ENCODE results near the gene MYOZ1. TPM values are rescaled to one million over a fixed set of nuclear protein-coding genes. Genes with fewer than 3 reads are reported as not detected.
"Not testable (repeated sequence)": the region's sequence is repeated elsewhere in the genome, so short reads cannot be mapped to it uniquely, and the experiment has no call there.

MYOZ1 gene
- 0.32 TPM in 1 of 2 replicates, not detected in the other for total RNA-seq (2014; rRNA removed; shearing (Covaris generic))
- polyA plus RNA-seq (2016; fragmentation: Nextera tagmentation; extraction: Ambion mirVana) = 0.39 and 0.44 TPM in 2 replicates

- Histone ChIP-seq H3K9me2 (ENCODE audit: insufficient read depth) (no peaks in the 10 kb centered on the region), H3F3A (ENCODE audit: insufficient read depth) (no peaks in the 10 kb centered on the region), H4K20me1 (ENCODE audit: insufficient read depth) (no peaks in the 10 kb centered on the region), H3K4me2 (ENCODE audit: unreplicated experiment) (no peak within 1 kb of the TSS), H3K27me3 (replicated peaks; ENCODE audit: insufficient read depth) (no peaks in the 10 kb centered on the region), H3K9ac (peak within 1 kb of the TSS; percentile 30), H3K36me3 (ENCODE audit: low read depth) (no peaks in the 10 kb centered on the region), H3K27ac (no peak within 1 kb of the TSS), H3K79me2 (ENCODE audit: insufficient read depth) (no peaks in the 10 kb centered on the region), H3K9me3 (ENCODE audit: low read depth) (no peaks in the 10 kb centered on the region), H3K4me3 (no peak within 1 kb of the TSS), H2AFZ (peak within 1 kb of the TSS; percentile 83), H3K4me1 (ENCODE audit: insufficient read depth) (peaks cover 6% of the 10 kb centered on the region)
- 72 to 75% methylated on average over 7 to 9 of the region's 9 CpGs for WGBS, 2 experiments (ENCODE audit: low coverage in 1 of 2, low lambda C conversion rate in 2 of 2, missing lambda C conversion rate in 2 of 2)
- peak; percentile 59 for DNase-seq
- TF ChIP-seq EZH2phosphoT487 (IDR thresholded peaks at IDR 0.05; ENCODE audit: insufficient read depth, low read depth) (no peak), EZH2 (IDR thresholded peaks at IDR 0.05; ENCODE audit: insufficient read depth, poor library complexity, severe bottlenecking) (no peak)
- in situ Hi-C loops (cut with MboI) = loop anchor here (5.0 kb wide), 1 partner anchor 109 kb away; no protein-coding TSS in a partner anchor
Measured at GRCh38 chr10:73641328-73642060, at the start of gene MYOZ1. TSS of gene MYOZ1 (minus strand) at chr10:73641474. CDS start at chr10:73640017, 1,457 bp downstream.

DNA sequence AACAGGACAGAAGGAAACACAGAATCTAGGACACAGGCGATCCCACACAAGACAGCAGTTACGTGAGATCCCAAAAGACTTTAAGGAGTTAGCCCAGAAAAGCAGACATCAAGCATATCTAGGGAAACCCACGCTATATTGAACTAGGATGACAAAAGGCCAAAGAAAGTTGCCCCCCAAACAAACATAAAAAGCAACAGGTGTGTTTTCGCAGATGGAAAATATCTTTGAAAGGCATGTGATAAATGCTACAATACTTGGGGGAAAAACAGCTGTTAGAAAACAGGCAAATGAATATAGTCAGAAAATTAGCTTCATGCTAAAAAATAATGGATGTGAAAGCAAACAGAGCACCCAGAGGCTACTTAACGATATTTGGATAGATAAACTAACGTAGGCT is 49.5 kb upstream of the MYOZ1 start:
- H3K9me2 ChIP-seq (ENCODE audit: insufficient read depth); H3F3A ChIP-seq (ENCODE audit: insufficient read depth); H3K9me3 ChIP-seq (ENCODE audit: low read depth); H3K27ac ChIP-seq; H3K79me2 ChIP-seq (ENCODE audit: insufficient read depth); H2AFZ ChIP-seq; DNase-seq; H3K4me1 ChIP-seq (ENCODE audit: insufficient read depth); H3K4me3 ChIP-seq; H3K27me3 ChIP-seq (replicated peaks; ENCODE audit: insufficient read depth); H3K9ac ChIP-seq; in situ Hi-C loops (cut with MboI); H4K20me1 ChIP-seq (ENCODE audit: insufficient read depth); H3K36me3 ChIP-seq (ENCODE audit: low read depth); H3K4me2 ChIP-seq (ENCODE audit: unreplicated experiment): not testable (repeated sequence)
- 83 to 87% methylated on average over 6 of the region's 6 CpGs for WGBS, 2 experiments (ENCODE audit: low coverage in 1 of 2, low lambda C conversion rate in 2 of 2, missing lambda C conversion rate in 2 of 2)

DNA sequence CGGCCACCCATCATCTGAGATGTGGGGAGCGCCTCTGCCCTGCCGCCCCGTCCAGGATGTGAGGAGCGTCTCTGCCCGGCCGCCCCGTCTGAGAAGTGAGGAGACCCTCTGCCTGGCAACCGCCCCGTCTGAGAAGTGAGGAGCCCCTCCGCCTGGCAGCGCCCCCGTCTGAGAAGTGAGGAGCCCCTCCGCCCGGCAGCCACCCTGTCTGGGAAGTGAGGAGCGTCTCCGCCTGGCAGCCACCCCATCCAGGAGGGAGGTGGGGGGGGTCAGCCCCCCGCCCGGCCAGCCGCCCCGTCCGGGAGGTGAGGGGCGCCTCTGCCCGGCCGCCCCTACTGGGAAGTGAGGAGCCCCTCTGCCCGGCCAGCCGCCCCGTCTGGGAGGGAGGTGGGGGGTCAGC is 48.3 kb upstream of the MYOZ1 start:
- H3K4me1 ChIP-seq (ENCODE audit: insufficient read depth); in situ Hi-C loops (cut with MboI); H3K4me2 ChIP-seq (ENCODE audit: unreplicated experiment); H3K27me3 ChIP-seq (replicated peaks; ENCODE audit: insufficient read depth); H2AFZ ChIP-seq; H3K4me3 ChIP-seq; H3K9me3 ChIP-seq (ENCODE audit: low read depth); H3K27ac ChIP-seq; H3F3A ChIP-seq (ENCODE audit: insufficient read depth); H3K9ac ChIP-seq; H4K20me1 ChIP-seq (ENCODE audit: insufficient read depth); H3K36me3 ChIP-seq (ENCODE audit: low read depth); DNase-seq; H3K79me2 ChIP-seq (ENCODE audit: insufficient read depth); H3K9me2 ChIP-seq (ENCODE audit: insufficient read depth): not testable (repeated sequence)
- WGBS, 2 experiments (ENCODE audit: low coverage in 1 of 2, low lambda C conversion rate in 2 of 2, missing lambda C conversion rate in 2 of 2) = 91 to 100% methylated on average over 2 to 17 of the region's 28 CpGs

DNA sequence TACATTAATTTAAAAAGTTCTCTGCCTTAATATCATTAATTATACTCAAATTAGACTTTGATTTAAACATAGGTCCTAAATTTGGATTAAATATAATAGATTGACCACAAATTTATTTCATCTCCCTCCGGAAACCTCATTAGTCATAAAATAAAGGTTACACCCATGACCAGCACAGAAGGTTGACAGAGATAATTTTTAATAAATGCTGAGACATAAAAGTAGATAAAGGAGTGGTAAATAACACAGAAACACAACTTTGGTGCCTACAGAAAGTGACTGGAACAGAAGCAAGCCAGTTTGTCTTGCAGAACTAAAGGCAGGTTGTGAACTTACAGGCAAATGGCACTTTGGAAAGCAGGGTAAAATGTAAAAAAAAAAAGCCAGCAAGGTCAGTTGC is 46.4 kb upstream of the MYOZ1 start:
- H3K4me3 ChIP-seq; H3K9me3 ChIP-seq (ENCODE audit: low read depth); H3K4me2 ChIP-seq (ENCODE audit: unreplicated experiment); H4K20me1 ChIP-seq (ENCODE audit: insufficient read depth); H3K27me3 ChIP-seq (replicated peaks; ENCODE audit: insufficient read depth); H3K79me2 ChIP-seq (ENCODE audit: insufficient read depth); H3K27ac ChIP-seq; H3K9me2 ChIP-seq (ENCODE audit: insufficient read depth); DNase-seq; H3F3A ChIP-seq (ENCODE audit: insufficient read depth); H3K4me1 ChIP-seq (ENCODE audit: insufficient read depth); H3K9ac ChIP-seq; H3K36me3 ChIP-seq (ENCODE audit: low read depth); H2AFZ ChIP-seq; in situ Hi-C loops (cut with MboI): not testable (repeated sequence)
- 38 to 41% methylated on average over 1 of the region's 1 CpG for WGBS, 2 experiments (ENCODE audit: low coverage in 1 of 2, low lambda C conversion rate in 2 of 2, missing lambda C conversion rate in 2 of 2)

GRCh38 chr10:73674546-73674945 is 33.3 kb upstream of the MYOZ1 start:
- H4K20me1 ChIP-seq (ENCODE audit: insufficient read depth); H3K27me3 ChIP-seq (replicated peaks; ENCODE audit: insufficient read depth); H3K4me2 ChIP-seq (ENCODE audit: unreplicated experiment); DNase-seq; H3K36me3 ChIP-seq (ENCODE audit: low read depth); H2AFZ ChIP-seq; H3K9ac ChIP-seq; in situ Hi-C loops (cut with MboI); H3K9me2 ChIP-seq (ENCODE audit: insufficient read depth); H3K4me3 ChIP-seq; H3K4me1 ChIP-seq (ENCODE audit: insufficient read depth); H3K27ac ChIP-seq; H3F3A ChIP-seq (ENCODE audit: insufficient read depth); H3K9me3 ChIP-seq (ENCODE audit: low read depth); H3K79me2 ChIP-seq (ENCODE audit: insufficient read depth): not testable (repeated sequence)
- 94% methylated on average over 12 of the region's 20 CpGs; no CpG with 5 or more reads in 1 of the 2 experiments for WGBS, 2 experiments (ENCODE audit: low coverage in 1 of 2, low lambda C conversion rate in 2 of 2, missing lambda C conversion rate in 2 of 2)

- not testable (repeated sequence) for H3K9ac ChIP-seq
Measured at GRCh38 chr10:73668378-73668777, 27.1 kb upstream of the MYOZ1 start.

DNA sequence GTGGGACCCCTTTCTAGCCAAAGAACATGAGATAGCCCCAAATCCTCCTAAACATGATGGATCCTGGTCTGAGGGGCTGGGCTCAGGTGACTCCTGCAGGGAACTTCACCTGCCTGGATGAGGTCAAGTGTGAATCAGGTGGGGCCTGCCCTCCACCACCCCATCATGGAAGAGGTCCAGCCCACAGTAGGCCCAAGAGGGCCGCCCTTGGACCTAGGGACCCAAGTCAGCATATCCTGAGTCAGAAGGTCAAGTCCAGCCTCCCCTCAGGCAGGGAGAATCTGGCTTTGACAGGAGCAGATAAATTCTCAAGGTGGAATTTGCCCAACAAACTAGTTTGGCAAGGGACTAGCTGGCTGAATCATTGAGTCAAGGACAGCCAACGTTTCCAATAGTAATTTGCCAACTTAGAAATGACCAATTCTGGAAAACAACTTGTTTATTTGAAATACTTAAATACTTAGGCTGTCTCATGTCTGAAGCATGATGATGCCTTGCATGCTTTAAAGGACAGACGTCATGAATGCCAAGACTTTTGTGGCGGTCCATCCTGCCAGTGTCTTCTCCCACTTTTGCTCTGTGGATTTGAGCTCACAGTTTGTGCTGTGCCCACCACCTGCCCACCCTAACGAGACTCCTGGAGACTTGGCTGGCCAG is 25.0 kb upstream of the MYOZ1 start:
- peak; percentile 90 for DNase-seq
- H3K9me3 ChIP-seq (ENCODE audit: low read depth); H3K79me2 ChIP-seq (ENCODE audit: insufficient read depth); H3K4me2 ChIP-seq (ENCODE audit: unreplicated experiment); H3K36me3 ChIP-seq (ENCODE audit: low read depth); H3F3A ChIP-seq (ENCODE audit: insufficient read depth); in situ Hi-C loops (cut with MboI); H4K20me1 ChIP-seq (ENCODE audit: insufficient read depth); H3K27me3 ChIP-seq (replicated peaks; ENCODE audit: insufficient read depth); H3K4me3 ChIP-seq; H3K9me2 ChIP-seq (ENCODE audit: insufficient read depth); H2AFZ ChIP-seq: not testable (repeated sequence)
- Histone ChIP-seq H3K9ac (peak overlapping the region; percentile 66), H3K4me1 (ENCODE audit: insufficient read depth) (peaks cover 13% of the 10 kb centered on the region), H3K27ac (peak overlapping the region; percentile 91)
- WGBS, 2 experiments (ENCODE audit: low coverage in 1 of 2, low lambda C conversion rate in 2 of 2, missing lambda C conversion rate in 2 of 2) = 6 to 9% methylated on average over 5 of the region's 5 CpGs

More at GRCh38 chr10:73668378-73668777, 27.1 kb upstream of the MYOZ1 start:
- H3K4me2 ChIP-seq (ENCODE audit: unreplicated experiment); H2AFZ ChIP-seq; H3K4me3 ChIP-seq; H3F3A ChIP-seq (ENCODE audit: insufficient read depth); H3K27me3 ChIP-seq (replicated peaks; ENCODE audit: insufficient read depth); H3K9me3 ChIP-seq (ENCODE audit: low read depth); DNase-seq; in situ Hi-C loops (cut with MboI); H3K36me3 ChIP-seq (ENCODE audit: low read depth); H4K20me1 ChIP-seq (ENCODE audit: insufficient read depth); H3K9me2 ChIP-seq (ENCODE audit: insufficient read depth); H3K79me2 ChIP-seq (ENCODE audit: insufficient read depth): not testable (repeated sequence)
- WGBS, 2 experiments (ENCODE audit: low coverage in 1 of 2, low lambda C conversion rate in 2 of 2, missing lambda C conversion rate in 2 of 2) = 56 to 72% methylated on average over 3 to 4 of the region's 4 CpGs
- Histone ChIP-seq H3K4me1 (ENCODE audit: insufficient read depth) (peaks cover 11% of the 10 kb centered on the region), H3K27ac (peak overlapping the region; percentile 91; the same call in 1 of the 2 replicates)
